Fibroblast of the conjunctiva (primary cell): ENCODE measurements around the gene CELF1.
"Not testable (repeated sequence)": the region's sequence is repeated elsewhere in the genome, so short reads cannot be mapped to it uniquely, and the experiment has no call there.

ENCODE experiments used
- DNase-seq: peaks from one replicate; pipeline ENCODE4 v3.0.0-alpha.2; 2010; ENCODE audit warnings: low read depth

CELF1 gene

DNA sequence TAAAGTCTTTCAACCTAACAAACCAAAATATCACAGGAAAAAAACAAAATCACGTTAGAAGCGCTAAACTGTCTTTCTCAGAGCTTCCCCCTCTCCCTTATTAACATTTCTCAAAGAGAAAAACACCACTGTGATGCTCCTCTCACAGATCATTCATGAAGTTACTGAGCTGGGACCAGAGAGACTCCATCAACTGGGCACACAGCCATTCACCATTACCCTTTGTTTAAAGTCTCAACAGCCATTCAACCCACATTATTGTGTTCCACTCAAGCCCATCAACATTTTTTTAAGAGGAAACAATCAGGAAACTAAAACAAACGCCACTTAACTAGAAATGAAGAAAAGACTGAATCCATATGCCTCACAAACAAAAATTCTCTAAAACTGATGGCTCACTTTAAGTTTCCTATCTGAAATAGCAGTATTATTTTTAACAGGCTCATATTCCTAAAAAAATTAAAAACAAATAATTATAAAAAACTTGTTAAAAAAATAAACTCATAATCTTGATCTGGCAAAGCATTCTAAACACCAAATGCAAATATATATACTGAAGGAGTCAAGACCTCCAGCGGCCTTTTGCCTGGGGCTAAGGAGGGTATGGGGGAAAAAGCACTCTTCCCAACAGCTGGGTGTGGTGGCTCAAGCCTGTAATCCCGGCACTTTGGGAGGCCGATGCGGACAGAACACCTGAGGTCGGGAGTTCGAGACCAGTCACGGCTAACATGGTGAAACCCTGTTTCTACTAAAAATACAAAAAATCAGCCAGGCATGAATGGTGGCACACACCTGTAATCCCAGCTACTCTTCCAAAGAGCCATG lies 14.0 kb downstream of the CELF1 start:
- no peak for DNase-seq

DNA sequence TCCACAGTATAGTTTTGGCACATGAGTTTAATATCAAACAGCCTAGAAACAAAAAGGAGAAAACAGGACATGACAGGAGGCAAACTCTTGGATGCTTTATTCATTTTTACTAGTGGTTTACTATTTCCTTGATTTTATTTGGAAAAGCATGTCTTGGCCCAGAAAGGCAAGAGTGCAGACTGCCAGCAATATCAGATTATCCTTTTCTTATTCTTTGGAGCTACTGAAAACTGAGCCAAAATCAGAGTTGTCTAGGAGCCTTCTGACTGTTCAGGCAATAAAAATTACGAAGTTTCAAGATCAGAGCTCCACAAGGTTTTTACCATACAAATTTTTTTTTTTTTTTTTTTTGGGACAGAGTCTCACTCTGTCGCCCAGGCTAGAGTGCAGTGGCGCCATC lies 16.0 kb downstream of the CELF1 start:
- DNase-seq = no peak

DNA sequence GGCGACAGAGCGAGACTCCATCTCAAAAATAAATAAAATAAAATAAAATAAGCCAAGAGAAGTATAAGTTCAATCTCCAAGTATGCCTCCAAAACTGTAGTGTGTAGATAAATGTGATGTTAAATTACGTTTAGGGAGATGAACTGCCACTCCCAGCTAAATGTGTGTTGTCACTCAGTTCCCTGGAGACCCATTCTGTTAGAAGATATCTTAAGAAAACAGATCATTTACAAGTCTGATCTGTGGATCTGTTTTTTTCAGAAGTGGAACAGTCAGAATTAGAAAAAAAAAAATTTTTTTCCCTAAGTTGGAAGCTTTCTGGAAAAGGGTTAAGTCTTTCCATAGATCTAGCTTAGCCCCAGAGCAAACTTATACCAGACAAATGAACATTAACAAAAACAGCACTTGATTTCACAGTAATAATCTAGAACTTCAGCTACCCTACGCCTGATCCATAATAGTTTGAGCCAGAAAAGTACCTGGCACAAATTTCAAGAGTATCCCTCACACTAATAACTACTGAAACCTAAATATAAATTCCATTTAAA lies 18.2 kb downstream of the CELF1 start:
- no peak for DNase-seq

DNA sequence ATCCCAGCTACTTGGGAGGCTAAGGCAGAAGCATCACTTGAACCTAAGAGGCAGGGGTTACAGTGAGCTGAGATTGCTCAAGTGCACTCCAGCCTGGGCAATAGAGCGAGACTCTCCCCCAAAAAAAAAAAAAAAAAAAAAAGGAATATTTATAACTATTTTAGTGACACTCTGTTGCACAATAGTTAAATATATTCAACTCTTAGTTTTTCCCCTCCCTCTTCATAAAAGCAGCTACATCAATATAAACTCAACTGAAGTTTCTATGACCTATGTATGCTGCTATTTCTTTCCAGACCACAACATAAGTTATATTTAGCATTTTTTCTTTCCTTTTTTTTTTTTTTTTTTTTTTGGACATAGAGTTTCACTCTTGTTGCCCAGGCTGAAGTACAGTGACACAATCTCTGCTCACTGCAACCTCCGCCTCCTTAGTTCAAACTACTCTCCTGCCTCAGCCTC lies 19.2 kb downstream of the CELF1 start:
- DNase-seq = no peak

DNA sequence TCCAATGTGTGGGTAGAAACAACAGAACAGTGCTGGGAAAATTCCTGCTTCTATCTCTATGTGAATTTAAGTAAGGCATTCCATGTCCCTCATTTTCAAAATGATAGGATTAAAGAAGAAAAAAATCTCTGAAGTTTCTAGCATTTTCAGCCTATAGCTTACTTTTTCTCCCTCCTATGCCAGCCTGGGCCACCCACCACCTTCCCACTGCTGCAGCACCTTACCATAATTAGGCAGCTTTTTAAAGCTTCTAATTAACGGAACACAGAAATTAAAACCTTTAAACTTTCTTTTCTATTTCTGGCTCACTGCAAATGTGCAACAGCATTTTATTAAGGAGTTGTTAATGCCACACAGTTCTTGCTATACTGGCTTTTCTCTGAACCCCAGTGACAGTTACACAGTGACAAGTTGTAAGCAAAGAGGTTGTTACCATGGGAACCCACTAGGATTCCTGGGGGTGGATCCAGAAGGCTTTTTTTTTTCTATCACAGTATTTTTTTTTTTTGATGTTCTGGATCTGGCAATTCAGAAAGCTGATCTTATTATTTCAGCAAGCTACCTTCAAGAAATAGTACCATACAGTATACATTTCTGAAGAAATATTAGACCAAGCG lies 20.2 kb downstream of the CELF1 start:
- no peak for DNase-seq

DNA sequence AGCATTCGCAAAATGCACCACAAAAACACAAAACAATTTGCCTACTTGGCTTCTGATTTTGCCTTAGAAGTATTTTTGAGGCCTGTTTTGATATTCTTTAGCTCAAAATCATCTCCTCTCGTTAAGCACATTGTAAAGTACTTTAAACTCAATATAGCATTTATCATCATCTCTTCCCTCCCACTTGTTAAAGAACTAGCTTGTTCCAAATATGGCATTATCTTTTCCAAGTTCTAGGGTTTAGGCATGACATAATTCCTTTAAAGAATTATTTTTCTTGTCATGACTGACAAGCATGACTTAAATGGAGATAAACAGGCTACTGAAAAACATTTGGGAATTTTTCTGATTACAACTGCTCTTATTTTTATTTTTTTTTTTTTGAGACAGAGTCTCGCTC lies 21.3 kb downstream of the CELF1 start:
- no peak for DNase-seq

DNA sequence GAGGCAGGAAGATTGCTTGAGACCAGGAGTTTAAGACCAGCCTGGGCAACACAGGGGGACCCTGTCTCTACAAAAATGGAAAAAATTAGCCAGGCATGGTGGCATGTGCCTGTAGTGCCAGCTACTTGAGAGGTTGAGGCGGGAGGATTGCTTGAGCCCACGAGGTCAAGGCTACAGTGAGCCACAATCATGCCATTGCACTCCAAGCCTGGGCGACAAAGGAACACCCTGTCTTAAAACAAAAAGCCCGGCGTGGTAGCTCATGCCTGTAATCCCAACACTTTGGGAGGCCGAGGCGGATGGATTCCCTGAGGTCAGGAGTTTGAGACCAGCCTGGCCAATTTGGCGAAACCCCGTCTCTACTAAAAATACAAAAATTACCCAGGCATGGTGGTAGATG lies 22.2 kb downstream of the CELF1 start:
- DNase-seq = not testable (repeated sequence)

DNA sequence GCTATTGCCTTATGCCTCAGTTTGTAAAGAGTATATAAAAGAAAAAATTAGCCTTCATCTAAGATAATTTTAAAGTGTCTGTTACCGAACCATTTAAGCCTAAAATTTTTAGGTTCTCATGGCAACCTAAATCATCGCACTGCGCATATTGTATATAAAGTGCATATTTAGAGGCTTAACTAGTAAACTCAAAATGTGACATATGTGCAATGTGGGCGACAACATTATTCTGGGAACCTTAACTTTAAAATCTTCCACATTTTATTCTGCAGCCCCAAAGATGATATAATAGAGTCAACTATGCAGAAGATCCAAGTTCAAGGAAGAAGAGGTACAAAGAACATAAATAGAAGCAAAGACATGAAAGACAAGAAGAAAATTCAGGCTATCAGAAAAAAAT lies 23.0 kb downstream of the CELF1 start:
- no peak for DNase-seq

DNA sequence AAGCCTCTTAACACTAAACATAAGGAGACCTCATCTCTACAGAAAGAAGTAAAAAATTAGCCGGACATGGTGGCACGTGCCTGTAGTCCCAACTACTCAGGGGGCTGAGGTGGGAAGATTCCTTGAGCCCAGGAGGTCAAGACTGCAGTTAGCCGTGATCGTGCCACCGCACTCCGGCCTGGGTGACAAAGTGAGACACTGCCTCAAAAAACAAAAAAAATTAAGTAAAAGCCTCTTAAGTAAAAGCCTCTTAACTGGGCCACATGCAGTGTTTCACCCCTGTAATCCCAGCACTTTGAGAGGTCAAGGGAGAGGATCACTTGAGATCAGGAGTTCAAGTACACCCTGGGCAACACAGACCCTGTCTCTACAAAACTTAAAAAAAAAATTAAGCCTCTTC lies 25.7 kb downstream of the CELF1 start:
- no peak for DNase-seq

DNA sequence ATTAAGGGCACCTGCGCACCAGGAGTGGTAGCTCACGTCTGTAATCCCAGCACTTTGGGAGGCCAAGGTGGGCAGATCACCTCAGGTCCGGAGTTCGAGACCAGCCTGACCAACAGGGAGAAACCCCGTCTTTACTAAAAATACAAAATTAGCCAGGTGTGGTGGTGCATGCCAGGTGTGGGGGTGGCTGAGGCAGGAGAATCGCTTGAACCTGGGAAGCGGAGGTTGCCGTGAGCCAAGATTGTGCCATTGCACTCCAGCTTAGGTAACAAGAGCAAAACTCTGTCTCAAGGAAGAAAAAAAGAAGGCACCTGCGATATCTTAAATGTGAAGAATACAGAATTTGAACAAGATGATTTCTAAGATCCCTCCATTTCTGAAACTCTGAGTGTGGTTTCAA lies 26.9 kb downstream of the CELF1 start:
- DNase-seq = not testable (repeated sequence)

DNA sequence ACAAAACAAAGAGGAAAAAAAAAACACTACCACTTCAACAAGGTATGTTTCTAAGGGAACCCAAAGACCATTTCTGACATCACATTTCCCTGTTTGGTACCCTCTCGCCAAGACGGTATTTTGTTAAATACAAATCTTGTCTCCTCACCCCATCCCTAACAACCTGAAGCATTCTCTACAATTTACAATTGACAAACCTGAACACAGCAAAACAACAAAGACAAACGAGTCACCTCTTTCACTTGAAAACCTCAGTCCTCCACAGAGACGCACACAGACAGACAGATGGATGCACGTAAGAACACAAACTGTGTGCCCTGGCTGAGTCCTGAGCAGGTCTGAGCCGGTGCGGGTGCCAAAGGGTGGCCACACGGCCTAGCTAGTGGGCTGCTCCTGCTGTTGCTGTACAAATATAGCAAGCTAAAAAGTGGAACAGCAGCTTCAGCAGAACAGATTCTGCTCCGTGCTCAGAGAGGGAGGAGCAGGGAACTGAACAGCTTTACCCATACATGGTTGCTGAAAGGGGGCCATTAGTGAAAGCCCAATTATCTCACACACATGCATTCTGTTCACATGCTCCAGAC lies 28.5 kb downstream of the CELF1 start:
- no peak for DNase-seq

DNA sequence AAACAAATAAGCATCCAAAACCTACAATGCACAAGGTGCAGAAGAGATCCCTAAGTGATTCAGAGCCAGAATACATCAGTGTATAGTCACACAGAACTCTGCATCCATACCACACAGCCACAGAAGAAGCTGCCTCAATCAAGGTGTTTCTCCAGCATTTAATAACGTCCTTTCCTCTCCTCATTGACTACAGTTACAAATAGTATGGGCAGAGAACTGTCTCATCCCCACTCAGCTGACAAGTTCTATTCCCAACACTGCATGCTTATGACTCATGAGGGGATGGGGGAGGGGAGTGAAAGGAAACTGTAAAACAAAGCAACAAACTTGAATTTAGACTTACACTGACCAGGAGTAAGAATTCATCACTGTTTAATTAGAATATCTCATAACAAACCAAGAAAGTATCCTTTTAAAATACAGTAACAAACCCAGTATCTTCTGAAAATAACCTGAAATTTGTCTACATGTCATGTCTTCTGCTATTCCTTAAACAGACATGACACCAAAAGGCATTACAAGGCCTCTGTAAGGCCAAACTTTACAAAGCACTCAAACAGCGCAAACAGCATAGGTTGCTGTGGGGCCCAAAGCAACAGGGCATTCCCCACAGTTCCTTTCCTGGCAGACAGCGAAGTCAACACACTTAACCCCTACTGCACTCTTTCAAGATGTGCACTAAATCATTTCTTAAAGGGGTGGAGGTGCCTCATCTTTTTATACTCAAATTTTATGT lies 29.3 kb downstream of the CELF1 start:
- peak; percentile 71 for DNase-seq

DNA sequence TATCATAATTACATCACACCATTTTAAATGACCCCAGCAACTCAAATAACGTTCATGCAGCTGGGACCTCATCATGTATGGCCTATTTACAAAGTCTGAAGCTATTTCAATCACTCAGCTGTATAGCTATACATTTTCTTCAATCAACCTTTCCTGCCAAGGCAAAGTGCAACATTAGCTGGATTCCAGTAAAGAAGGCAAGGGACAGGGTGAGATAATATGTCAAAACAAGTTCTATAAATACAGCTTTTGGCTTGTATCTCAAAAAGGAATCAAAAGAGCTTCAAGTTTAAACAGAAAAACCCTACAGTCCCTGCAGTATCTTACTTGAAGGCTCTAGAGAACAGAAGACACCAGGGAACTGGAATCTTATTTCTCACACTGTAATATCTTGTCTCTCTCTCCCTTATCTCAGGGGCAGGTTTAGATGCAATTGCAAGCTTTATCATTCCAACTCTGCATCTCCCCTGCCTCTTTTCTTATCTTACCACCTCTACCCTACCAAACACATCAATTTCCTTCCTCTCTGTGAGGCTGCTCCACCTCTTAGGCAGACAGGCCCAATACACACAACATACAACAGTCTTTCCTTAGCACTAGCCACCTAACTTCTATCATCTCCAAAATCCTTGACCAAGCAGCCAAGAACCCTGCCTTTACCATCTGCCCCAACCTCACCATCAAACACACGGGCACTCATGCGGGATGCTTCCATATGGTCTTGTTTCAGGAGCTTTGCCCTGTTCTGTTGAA lies 34.5 kb downstream of the CELF1 start:
- DNase-seq = no peak

DNA sequence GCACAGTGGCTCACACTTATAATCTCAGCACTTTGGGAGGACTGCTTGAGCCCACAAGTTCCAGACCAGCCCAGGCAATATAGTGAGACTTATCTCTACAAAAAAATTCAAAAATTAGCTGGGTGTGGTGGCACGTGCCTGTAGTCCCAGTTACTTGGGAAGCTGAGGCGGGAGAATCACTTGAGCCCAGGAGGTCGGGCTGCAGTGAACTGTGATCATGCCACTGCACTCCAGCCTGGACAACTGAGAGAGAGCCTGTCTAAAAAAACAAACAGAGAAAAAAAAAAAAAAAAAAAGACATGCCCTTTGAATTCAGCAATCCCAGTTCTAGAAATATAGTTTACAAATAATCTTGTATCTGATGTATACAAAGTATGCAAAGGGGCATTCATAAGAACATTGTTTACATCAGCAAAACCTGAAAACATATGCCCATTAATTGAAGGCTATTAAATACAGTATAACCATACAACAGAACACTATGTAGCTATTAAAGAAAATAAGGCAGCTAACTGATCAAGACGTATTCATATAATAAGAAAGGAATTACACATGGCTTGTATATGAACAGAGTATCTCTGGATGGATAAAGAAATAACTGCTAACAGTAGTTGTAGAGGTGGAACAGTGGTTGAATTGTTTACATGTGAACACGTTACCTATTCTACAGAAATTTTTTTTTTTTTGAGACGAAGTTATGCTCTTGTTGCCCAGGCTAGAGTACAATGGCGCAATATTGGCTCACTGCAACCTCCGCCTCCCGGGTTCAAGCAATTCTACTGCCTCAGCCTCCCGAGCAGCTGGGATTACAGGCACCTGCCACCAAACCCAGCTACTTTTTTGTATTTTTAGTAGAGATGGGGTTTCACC lies 35.7 kb downstream of the CELF1 start:
- DNase-seq = no peak

DNA sequence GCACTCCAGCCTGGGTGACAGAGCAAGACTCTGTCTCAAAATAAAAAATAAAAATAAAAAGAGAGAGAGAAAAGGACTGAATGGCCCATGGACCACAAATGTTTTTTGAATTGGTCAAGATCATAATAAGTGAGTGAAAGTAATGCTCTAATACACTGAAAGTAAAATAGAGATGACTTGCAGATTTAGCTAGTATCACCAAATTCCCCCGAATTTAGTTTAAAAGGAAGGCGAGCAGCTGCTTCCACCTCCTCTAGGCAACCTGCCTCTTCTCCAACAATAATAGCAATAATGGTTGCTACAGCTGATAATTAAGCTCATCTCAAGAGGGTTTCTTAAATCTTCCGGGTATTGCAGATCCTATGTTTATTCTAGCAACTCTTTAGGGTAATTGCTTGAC lies 36.8 kb downstream of the CELF1 start:
- no peak for DNase-seq

DNA sequence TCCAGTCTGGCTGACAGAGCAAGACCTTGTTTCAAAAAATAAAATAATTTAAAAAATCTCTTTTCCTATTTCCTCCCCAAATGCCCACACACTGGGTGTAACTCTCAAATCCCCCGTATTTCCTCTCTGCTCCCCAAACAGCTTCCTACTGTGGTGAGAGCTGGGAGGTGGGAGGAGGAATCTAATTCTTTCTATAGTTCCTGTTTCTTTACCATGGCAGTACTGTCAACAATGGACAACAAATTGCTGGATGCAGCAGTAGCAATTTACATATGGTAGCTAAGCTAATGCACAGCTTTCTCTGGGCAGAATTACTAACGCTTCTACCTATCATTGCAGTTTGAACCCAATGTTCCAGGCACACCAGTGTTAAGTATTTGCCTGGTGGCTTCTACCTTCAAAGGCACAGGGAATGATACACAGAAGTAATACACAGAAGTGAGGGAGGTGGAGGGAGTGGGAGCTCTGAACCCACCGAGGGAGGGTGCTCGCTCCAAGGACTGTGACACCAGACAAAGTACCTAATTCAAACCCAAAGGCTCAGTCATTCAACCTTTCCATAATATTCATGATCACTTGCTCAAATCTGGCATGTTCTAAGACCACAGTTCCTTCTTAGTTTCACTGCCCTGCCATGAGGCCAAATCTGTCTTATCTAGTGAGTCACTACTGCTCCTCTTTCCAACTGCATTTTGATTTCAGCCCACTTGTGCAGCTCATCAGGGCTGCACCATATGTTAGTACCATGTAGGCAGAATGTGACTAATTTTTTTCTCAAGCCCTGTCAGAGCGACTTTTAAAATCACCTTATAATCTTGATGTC lies 37.9 kb downstream of the CELF1 start:
- peak; percentile 65 for DNase-seq

DNA sequence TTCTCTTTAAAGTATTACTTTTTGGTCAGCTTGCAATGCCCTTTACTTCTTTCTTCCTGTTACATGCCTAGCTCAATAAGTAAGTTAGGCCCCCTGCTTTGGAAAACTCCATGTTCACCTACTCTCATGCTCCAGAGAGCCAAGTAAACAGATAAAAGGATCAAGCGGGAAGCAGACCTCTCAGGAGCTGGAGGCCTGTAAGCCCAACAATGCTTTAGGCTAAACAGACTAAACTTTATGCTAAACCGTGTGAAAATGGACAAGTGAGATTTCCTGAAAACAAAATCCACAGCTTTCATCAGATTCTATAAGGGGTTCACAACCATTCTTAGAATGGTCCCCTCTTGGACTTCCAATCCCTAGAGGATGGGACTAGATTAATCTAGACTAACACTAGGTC lies 40.2 kb downstream of the CELF1 start:
- no peak for DNase-seq

DNA sequence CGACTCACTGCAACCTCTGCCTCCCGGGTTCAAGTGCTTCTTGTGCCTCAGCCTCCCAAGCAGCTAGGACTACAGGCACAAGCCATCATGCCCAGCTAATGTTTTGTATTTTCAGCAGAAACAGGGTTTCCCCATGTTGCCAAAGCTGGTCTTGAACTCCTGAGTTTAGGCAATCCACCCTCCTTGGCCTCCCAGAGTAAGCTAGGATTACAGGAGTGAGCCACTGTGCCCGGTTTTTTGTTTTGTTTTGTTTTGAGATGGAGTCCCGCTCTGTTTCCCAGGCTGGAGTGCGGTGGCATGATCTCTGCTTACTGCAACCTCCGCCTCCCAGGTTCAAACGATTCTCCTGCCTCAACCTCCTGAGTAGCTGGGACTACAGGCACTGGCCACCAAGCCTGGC lies 41.0 kb downstream of the CELF1 start:
- DNase-seq = no peak

DNA sequence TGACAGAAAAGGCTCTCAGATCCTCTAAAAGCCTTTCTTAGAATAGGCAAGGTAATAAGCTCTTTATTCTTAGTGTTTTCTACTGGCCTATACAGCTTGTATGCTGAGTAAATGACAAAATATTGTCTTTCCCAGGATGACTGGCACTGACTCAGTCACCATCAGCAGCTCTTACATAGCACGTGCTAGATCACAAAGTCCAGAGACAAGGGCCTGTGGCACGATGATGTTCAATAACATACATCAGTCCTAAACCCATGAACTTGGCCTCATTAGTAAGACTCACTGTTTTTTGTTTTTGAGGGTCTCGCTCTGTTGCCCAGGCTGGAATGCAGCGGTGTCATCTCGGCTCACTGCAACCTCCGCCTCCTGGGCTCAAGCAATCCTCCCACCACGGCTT lies 42.7 kb downstream of the CELF1 start:
- DNase-seq = no peak

DNA sequence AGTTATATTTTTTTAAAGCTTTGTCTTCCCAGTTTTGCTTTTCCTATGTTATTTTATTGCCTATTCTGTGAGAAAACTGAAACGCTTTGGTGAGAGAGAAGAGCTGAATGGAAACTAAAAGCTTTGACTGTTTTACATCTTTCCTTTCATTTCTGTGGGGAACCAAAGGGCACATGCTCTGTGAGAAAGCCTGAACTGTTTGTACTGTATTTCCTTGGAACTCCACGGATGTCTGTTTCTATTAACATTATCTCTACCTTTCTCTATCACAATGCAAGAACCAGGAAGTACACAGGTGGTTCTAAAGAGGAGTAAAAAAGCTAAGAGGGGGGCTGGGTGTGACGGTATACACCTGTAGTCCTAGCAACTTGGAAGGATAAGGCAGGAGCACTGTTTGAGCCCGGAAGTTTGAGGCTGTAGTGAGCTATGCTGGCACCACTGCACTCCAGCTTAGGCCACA lies 43.8 kb downstream of the CELF1 start:
- no peak for DNase-seq
